ENCODE measurements around the gene PRTG.
"Not testable (repeated sequence)": the region's sequence is repeated elsewhere in the genome, so short reads cannot be mapped to it uniquely, and the experiment has no call there.

PRTG gene

DNA sequence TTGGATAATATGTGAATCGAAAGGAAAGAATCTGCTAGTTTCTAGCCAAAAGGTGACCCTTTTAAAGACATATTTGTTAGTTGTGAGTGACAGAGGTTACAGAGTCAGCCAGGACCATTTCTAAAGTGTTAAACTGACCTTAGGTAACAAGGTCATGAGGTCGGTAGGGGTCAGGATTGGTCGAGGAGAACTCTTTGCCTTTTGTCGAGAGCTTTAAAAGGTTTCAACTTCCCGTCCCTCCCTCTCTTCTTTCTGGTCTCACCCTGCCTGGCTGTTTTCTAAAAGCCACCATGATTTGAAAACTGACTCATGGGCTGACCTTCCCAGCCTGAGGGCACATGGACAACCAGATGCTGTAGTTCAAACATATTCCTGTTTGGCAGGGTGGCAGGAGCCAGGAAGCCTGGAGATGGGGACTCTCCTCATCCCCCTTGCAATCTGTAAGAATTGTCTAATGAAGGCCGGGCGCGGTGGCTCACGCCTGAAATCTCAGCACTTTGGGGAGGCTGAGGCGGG lies 25.8 kb upstream of the PRTG start:
- no peak overlapping the region for H3K4me3 ChIP-seq
- DNase-seq (ENCODE audit: low spot score), result no peak
- TF ChIP-seq, protein P1, sequence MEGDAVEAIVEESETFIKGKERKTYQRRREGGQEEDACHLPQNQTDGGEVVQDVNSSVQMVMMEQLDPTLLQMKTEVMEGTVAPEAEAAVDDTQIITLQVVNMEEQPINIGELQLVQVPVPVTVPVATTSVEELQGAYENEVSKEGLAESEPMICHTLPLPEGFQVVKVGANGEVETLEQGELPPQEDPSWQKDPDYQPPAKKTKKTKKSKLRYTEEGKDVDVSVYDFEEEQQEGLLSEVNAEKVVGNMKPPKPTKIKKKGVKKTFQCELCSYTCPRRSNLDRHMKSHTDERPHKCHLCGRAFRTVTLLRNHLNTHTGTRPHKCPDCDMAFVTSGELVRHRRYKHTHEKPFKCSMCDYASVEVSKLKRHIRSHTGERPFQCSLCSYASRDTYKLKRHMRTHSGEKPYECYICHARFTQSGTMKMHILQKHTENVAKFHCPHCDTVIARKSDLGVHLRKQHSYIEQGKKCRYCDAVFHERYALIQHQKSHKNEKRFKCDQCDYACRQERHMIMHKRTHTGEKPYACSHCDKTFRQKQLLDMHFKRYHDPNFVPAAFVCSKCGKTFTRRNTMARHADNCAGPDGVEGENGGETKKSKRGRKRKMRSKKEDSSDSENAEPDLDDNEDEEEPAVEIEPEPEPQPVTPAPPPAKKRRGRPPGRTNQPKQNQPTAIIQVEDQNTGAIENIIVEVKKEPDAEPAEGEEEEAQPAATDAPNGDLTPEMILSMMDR (IDR thresholded peaks at IDR 0.05), result no peak
- H3K27ac ChIP-seq, result no peak overlapping the region

DNA sequence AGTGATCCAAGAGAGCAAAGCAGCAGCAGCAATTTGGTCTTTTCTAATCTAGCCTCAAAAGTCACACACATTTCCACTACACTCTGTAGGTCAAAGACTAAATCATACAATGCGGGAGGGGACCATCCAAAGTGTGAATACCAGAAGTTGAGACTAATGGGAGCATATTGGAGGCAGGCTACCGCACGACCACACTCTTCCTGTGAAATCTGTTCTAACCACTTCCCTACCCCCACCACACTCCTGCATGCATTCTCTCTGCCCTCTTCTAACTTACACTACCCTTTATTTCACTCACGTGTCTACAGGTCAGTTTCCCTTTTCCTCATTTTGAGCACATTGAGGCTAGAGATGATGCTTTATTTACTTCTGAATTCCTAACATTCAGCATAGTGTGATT lies 23.7 kb upstream of the PRTG start:
- DNase-seq (ENCODE audit: low spot score), result no peak
- H3K4me3 ChIP-seq, result no peak overlapping the region

DNA sequence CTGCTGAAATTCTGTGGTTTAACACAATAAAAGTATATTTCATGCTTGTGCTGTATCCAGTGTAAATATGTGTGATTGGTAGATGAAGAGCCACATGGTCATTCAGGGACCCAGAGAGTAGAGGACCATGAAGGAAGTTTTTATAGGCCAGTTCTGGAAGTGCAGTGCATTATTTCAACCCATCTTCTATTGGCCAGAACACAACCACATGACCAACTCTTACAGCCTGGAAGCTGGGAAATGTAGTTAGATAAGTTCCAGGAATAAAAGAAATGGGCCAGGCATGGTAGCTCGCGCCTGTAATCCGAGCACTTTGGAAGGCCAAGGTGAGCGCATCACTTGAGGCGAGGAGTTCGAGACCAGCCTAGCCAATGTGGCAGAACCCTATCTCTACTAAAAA lies 21.4 kb upstream of the PRTG start:
- TF ChIP-seq, protein P1 (IDR thresholded peaks at IDR 0.05), result no peak
- no peak overlapping the region for H3K27ac ChIP-seq
- DNase-seq (ENCODE audit: low spot score), result no peak
- no peak overlapping the region for H3K4me3 ChIP-seq

More for the DNA sequence above, 23.7 kb upstream of the PRTG start:
- TF ChIP-seq, protein P1 (IDR thresholded peaks at IDR 0.05), result no peak
- H3K27ac ChIP-seq, result no peak overlapping the region

DNA sequence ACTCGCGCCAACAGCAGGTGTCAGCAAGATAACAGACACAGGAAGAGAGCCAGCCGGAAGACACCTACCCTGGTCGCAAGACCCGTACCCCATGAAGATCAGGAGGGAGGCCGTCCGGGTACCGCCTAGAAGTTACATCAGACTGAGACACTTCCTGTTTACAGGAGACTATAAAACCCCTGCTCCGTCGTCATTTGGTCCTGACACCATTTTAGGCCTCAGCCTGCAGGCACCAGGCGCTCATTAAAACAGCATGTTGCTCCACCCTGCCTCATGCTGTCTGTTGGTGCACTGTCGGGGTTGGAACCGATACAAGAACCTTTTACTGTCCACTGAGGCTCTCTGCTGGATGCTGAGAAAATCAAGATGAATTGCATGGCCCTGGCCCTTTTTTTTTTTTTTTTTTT lies 15.6 kb upstream of the PRTG start:
- Histone ChIP-seq H3K27ac (no peak overlapping the region), H3K4me3 (no peak overlapping the region)
- TF ChIP-seq, protein P1 (IDR thresholded peaks at IDR 0.05), result no peak
- DNase-seq (ENCODE audit: low spot score), result no peak

DNA sequence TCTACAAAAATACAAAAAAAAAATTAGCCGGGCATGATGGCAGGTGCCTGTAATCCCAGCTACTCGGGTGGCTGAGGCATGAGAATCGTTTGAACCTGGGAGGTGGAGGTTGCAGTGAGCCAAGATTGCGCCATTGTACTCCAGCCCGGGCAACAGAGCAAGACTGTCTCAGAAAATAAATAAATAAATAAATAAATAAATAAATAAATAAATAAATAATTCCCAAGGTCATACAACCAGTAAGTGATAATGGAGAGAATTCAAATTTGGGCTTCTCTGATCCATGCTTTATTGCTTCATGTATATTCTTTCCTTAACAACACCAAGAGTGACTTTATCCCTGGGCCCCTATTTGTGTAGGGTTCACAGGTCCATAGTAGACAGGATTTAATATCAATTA lies 10.5 kb upstream of the PRTG start:
- H3K4me3 ChIP-seq; H3K27ac ChIP-seq; DNase-seq (ENCODE audit: low spot score): not testable (repeated sequence)

DNA sequence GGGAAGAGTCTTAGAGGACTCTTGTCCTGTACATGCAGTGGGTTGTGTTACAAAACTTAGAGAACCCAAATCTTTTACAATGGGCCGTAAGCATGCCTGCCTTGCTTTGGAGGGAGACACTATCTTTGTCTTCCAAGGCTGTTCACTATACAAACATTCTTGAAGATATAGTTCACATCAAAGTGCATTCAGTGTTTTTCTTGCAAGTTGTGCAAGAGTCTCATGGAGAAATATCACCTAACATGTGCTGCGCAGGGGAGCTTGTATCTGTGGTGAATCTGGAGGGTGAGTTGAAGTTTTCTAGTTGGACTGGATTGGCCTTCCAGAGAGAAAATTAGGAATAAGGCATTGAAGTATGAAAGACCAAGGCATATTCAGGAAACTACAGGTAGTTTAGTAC lies 7.8 kb upstream of the PRTG start:
- no peak overlapping the region for H3K4me3 ChIP-seq
- TF ChIP-seq, protein P1 (IDR thresholded peaks at IDR 0.05), result no peak
- no peak for DNase-seq (ENCODE audit: low spot score)
- no peak overlapping the region for H3K27ac ChIP-seq

DNA sequence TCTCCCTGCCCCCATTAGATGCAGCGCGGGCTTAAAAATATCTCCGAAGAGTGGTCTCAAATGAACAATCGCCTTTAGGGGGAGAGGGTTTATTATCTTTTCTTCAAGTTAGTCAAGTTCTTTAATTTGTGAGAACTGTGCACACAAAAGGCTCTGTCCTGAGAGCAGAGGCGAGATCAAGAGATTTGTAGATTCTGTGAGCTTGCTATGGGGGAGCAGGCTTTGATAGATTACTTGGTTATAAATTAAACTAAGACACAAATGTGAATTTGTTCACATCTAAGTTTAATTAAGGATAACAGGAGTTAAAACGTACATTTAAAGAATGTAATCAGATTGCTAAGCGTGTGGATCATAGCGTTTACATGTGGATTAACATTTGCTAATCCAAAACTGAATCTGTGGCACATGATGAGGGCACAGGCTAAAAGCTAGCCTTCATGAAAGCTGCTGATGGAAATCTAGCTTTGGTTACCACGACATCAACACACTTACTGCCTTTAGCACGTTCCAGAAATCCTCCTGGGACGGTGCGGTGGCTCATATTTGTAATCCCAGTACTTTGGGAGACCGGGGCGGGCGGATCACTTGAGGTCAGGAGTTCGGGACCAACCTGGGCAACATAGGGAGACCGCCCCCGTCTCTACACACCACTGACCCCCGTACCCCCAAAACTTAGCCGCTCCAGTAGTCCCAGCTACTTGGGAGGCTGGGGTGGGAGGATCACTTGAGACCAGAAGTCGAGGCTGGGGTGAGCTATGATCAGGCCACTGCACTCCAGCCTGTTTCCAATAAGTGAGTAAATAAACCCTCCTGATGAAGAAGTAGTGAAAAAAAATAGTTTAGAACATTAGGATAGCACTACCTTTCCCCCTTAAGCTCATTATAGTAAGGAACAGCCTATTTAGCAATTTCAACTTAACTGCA lies 1.0 kb upstream of the PRTG start:
- no peak for DNase-seq (ENCODE audit: low spot score)
- TF ChIP-seq, protein P1 (IDR thresholded peaks at IDR 0.05), result no peak
- Histone ChIP-seq H3K27ac (no peak overlapping the region), H3K4me3 (peak overlapping the region; percentile 93)

All from coronary artery (tissue), 2 donors.